ENCODE results near the gene CTDSP1. TPM values are rescaled to one million over a fixed set of nuclear protein-coding genes. Genes with fewer than 3 reads are reported as not detected.

The CTDSP1 gene
- total and polyA plus RNA-seq, 2 donors (not counting 1 experiment from before 2014, with no cell fraction given): 99.8 to 207 TPM

- ChIA-PET POLR2A (interaction anchor here (1.1 to 1.5 kb wide), 2 partner anchors 104 to 499 kb away, joined by 3 to 4 read pairs; no protein-coding TSS in a partner anchor), CTCF (interaction anchor here (6.8 kb wide), 1 partner anchor 126 kb away, joined by 77 read pairs; the partner anchor contains the start of genes AAMP and PNKD)
- H3K36me3 ChIP-seq (replicated peaks in 1 of 2; ENCODE audit: control extremely low read depth in 1 of 2, control insufficient read depth in 1 of 2, extremely low read depth in 1 of 2, insufficient read depth in 2 of 2, low read length in 1 of 2): peaks cover 0 to 20% of the 10 kb centered on the region in 2 experiments
- H3K4me3 ChIP-seq (ENCODE audit: control extremely low read depth in 1 of 5, extremely low read depth in 1 of 5, insufficient read depth in 1 of 5, low read depth in 2 of 5, low read length in 4 of 5): peak overlapping the region; percentile 75 to 94 (median 89)
- peak overlapping the region; percentile 78 for H3K9ac ChIP-seq (ENCODE audit: low read length)
- TF ChIP-seq EZH2 (IDR thresholded peaks at IDR 0.05; ENCODE audit: borderline replicate concordance, insufficient read depth, low read depth, low read length, poor library complexity, severe bottlenecking): no peak
- TF ChIP-seq CTCF (IDR thresholded peaks at IDR 0.05): no peak
- H4K20me1 ChIP-seq (ENCODE audit: control insufficient read depth, insufficient read depth, low read length, poor library complexity, severe bottlenecking): peaks cover 24% of the 10 kb centered on the region
- DNase-seq (peak; percentile 77), ATAC-seq (ENCODE audit: low read depth) (peak; percentile 7)
- Mint-ChIP-seq H3K9me3 (ENCODE audit: insufficient read depth) (no peaks in the 10 kb centered on the region), H3K27ac (peak overlapping the region; percentile 99), H3K4me1 (peaks cover 63% of the 10 kb centered on the region), H3K4me3 (peak overlapping the region; percentile 96), H3K27me3 (no peaks in the 10 kb centered on the region)
- H3K4me2 ChIP-seq (replicated peaks; ENCODE audit: low read depth, low read length, poor library complexity, severe bottlenecking): peak overlapping the region; percentile 90
- H2AFZ ChIP-seq (ENCODE audit: insufficient read depth, low read depth, low read length, poor library complexity, severe bottlenecking): peak overlapping the region; percentile 95
- under 1% methylated on average over 49 of the region's 95 CpGs for WGBS (ENCODE audit: insufficient coverage)
- peaks cover 20% of the 10 kb centered on the region for H3K79me2 ChIP-seq (ENCODE audit: control insufficient read depth, insufficient read depth, low read length)
- peaks cover 0 to 19% (median 0%) of the 10 kb centered on the region in 3 donors for H3K9me3 ChIP-seq (ENCODE audit: control extremely low read depth in 1 of 3, control insufficient read depth in 2 of 3, insufficient read depth in 1 of 3, low read length in 2 of 3)
- H3K4me1 ChIP-seq (ENCODE audit: control insufficient read depth in 2 of 2, insufficient read depth in 2 of 2, low read length in 2 of 2): peaks cover 43 to 70% of the 10 kb centered on the region in 2 donors
- peak overlapping the region; percentile 88 to 89 for H3K27ac ChIP-seq (ENCODE audit: low read length in 2 of 2)
- intact Hi-C loops (cut with micrococcal nuclease): loop anchor here (5.0 kb wide), 3 partner anchors 41 to 989 kb away; partner anchors contain the start of genes CATIP, DNPEP and WNT10A
- no peaks in the 10 kb centered on the region for H3K27me3 ChIP-seq (replicated peaks in 1 of 4; ENCODE audit: control extremely low read depth in 1 of 4, control insufficient read depth in 3 of 4, insufficient read depth in 4 of 4, low read length in 3 of 4)
These were observed 954 bp upstream of the CTDSP1 start for GRCh38 chr2:218398437-218399390.

Measured in B cell (primary cell).